ENCODE measurements around the gene NAPEPLD.
"Not testable (repeated sequence)": the region's sequence is repeated elsewhere in the genome, so short reads cannot be mapped to it uniquely, and the experiment has no call there.

- not testable (repeated sequence) for TF ChIP-seq CTCF, POLR2A, EP300, POLR2AphosphoS5 (IDR thresholded peaks at IDR 0.05)
Measured at GRCh38 chr7:103092321-103092720, 56.6 kb downstream of the NAPEPLD start.

Measured in sigmoid colon (tissue), 4 donors.